HUES48 (cell line): ENCODE measurements around the gene SRRM2.

ENCODE experiments used
- H3K27ac ChIP-seq: one replicate; pipeline ENCODE4 v1.7.0; 2013; ENCODE audit warnings: low read depth, low read length, inconsistent platforms
- H3K27me3 ChIP-seq: 2 replicates; pipeline ENCODE4 v1.6.1; 2013; ENCODE audit warnings: mild to moderate bottlenecking, low read length; ENCODE audit not compliant: control insufficient read depth, insufficient read depth
- H3K36me3 ChIP-seq: 2 replicates; pipeline ENCODE4 v1.6.1; 2013; ENCODE audit warnings: low read length; ENCODE audit not compliant: control insufficient read depth, insufficient read depth
- H3K4me1 ChIP-seq: 2 replicates; pipeline ENCODE4 v1.6.1; 2013; ENCODE audit warnings: mild to moderate bottlenecking, low read length; ENCODE audit not compliant: control insufficient read depth, insufficient read depth
- H3K4me3 ChIP-seq: 2 replicates; pipeline ENCODE4 v1.5.1; 2013; ENCODE audit warnings: mild to moderate bottlenecking, low read depth, low read length
- H3K9ac ChIP-seq: 2 replicates; pipeline ENCODE4 v1.6.1; 2013; ENCODE audit warnings: mild to moderate bottlenecking, low read depth, low read length, moderate library complexity
- H3K9me3 ChIP-seq: 2 replicates; pipeline ENCODE4 v1.6.1; 2013; ENCODE audit warnings: low read length; ENCODE audit not compliant: control insufficient read depth, insufficient read depth

The SRRM2 gene

GRCh38 chr16:2790631-2791030 lies 38.2 kb downstream of the SRRM2 start:
- peaks cover 10% of the 10 kb centered on the region; the same call in 1 of the 2 replicates for H3K27me3 ChIP-seq
- no peaks in the 10 kb centered on the region for H3K36me3 ChIP-seq

DNA sequence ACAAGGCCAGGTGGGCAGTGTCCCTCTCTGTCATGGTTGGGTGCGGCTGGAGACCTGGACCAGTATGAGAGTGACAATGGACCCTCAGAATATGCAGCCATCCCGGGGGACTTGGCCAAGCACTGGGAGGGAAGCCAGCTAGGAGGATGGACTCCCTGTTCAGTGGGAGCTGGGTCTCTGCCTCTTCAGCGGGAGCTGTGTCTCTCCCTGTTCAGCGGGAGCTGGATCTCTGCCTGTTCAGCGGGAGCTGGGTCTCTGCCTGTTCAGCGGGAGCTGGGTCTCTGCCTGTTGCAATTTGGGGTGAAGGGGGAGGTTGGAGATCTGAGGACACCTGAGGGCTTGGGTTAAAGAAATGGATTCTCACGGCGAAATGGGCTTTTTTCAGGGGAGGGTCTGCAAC lies 38.7 kb downstream of the SRRM2 start:
- peaks cover 4% of the 10 kb centered on the region; the same call in 1 of the 2 replicates for H3K27me3 ChIP-seq
- no peaks in the 10 kb centered on the region for H3K9me3 ChIP-seq
- no peaks in the 10 kb centered on the region for H3K4me1 ChIP-seq
- H3K36me3 ChIP-seq = no peaks in the 10 kb centered on the region
- no peak overlapping the region for H3K27ac ChIP-seq
- H3K9ac ChIP-seq = no peak overlapping the region
- H3K4me3 ChIP-seq = no peak overlapping the region

More at GRCh38 chr16:2790631-2791030, 38.2 kb downstream of the SRRM2 start:
- H3K9ac ChIP-seq = no peak overlapping the region
- no peaks in the 10 kb centered on the region for H3K4me1 ChIP-seq
- no peaks in the 10 kb centered on the region for H3K9me3 ChIP-seq
- H3K4me3 ChIP-seq = no peak overlapping the region
- no peak overlapping the region for H3K27ac ChIP-seq

GRCh38 chr16:2792940-2793339 lies 40.5 kb downstream of the SRRM2 start:
- Histone ChIP-seq H3K4me1 (no peaks in the 10 kb centered on the region), H3K27ac (no peak overlapping the region), H3K9ac (no peak overlapping the region), H3K36me3 (no peaks in the 10 kb centered on the region), H3K27me3 (no peaks in the 10 kb centered on the region), H3K9me3 (no peaks in the 10 kb centered on the region), H3K4me3 (no peak overlapping the region)

DNA sequence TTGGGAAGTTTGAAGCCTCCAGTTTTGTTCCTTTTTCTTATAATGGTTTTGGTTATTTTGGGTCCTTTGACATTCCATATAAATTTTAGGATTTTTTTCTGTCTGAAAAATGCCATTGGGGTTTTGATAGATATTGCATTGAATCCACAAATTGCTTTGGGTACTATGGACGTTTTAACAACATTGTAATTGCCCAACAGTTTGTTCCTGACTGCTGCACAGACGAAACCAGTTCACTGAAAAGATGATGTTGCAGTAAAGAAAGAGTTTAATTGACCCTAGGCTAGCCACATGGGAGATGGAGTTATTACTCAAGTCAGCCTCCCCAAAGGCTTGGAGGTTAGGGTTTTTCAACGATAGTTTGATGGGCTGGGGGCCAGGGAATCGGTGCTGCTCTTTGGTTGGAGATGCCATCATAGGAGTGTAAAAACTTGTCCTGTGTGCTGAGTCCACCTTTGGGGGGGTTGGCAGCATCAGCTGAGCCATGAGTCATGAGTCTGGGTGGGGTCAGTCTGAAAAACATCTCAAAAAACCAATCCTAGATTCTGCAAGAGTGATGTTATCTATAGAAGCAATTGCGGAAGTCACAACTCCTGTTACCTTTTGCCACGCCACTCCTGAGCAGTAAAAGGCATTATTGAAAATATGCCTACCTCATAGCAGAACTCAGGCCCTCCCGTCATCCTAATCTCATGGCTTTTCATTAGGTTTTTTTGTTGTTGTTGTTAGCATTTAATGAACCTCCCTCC lies 43.1 kb downstream of the SRRM2 start:
- no peak overlapping the region for H3K9ac ChIP-seq
- H3K27me3 ChIP-seq = no peaks in the 10 kb centered on the region
- H3K36me3 ChIP-seq = no peaks in the 10 kb centered on the region
- H3K9me3 ChIP-seq = no peaks in the 10 kb centered on the region
- no peak overlapping the region for H3K4me3 ChIP-seq
- no peaks in the 10 kb centered on the region for H3K4me1 ChIP-seq
- no peak overlapping the region for H3K27ac ChIP-seq

- H3K9ac ChIP-seq = no peak overlapping the region
- no peaks in the 10 kb centered on the region for H3K36me3 ChIP-seq
- H3K9me3 ChIP-seq = peaks cover 4% of the 10 kb centered on the region; the same call in 1 of the 2 replicates
- H3K4me1 ChIP-seq = no peaks in the 10 kb centered on the region
- H3K4me3 ChIP-seq = no peak overlapping the region
- no peak overlapping the region for H3K27ac ChIP-seq
- H3K27me3 ChIP-seq = no peaks in the 10 kb centered on the region
Measured at GRCh38 chr16:2798723-2799204, 46.3 kb downstream of the SRRM2 start.

DNA sequence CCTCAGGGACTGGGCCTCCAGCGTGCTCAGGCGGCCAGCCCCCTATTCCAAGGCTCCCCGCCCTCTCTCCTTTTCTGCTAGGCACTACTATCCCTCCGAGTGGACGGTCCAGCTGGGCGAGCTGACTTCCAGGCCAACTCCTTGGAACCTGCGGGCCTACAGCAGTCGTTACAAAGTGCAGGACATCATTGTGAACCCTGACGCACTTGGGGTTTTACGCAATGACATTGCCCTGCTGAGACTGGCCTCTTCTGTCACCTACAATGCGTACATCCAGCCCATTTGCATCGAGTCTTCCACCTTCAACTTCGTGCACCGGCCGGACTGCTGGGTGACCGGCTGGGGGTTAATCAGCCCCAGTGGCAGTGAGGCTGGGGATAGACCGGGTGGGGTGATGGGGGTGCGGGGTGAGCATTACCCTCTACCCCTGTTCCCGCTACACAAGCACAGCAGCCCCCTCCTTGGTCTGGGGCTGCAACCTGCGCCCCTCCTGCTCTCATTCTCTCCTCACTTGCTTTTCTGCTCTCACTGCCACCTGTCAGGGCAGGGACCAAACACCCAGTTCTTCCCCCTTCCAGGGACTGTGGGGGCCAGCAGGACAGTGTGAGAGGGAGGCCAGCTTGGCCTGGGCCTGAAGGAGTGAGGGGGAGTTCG lies 46.9 kb downstream of the SRRM2 start:
- H3K27me3 ChIP-seq = no peaks in the 10 kb centered on the region
- no peak overlapping the region for H3K9ac ChIP-seq
- H3K4me3 ChIP-seq = no peak overlapping the region
- H3K4me1 ChIP-seq = no peaks in the 10 kb centered on the region
- H3K9me3 ChIP-seq = peaks cover 4% of the 10 kb centered on the region; the same call in 1 of the 2 replicates
- no peaks in the 10 kb centered on the region for H3K36me3 ChIP-seq
- no peak overlapping the region for H3K27ac ChIP-seq

- Histone ChIP-seq H3K27ac (no peak overlapping the region), H3K4me3 (no peak overlapping the region), H3K9ac (no peak overlapping the region), H3K4me1 (no peaks in the 10 kb centered on the region), H3K27me3 (no peaks in the 10 kb centered on the region), H3K36me3 (no peaks in the 10 kb centered on the region), H3K9me3 (peaks cover 4% of the 10 kb centered on the region; the same call in 1 of the 2 replicates)
Measured at GRCh38 chr16:2799859-2800226, 47.4 kb downstream of the SRRM2 start.

DNA sequence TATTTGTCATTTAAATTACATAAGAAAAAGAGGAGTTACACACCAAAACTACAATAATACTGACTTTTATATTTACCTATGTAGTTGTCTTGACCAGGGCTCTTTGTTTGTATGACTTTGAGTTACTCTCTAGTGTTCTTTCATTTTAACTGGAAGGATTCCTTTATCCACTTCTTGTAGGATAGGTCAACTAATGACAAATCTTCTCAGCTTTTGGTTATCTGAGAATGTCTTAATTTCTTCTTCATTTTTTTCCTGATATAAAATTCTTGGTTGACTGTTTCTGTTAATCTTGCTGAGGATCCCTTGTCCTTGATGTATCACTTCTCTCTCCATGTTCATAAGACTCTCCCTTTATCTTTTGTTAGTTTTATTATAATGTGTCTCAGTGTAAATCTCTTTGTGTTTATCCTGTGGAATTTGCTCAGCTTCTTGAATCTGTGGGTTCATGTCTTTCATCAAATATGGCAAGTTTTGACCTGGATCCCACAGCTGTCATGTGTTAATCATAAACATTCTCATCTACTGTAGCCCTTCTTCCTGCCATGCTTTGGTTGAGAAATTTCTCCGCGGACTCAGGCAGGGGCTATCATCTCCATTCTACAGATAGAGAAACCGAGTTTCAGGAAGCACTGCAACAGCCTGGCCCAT lies 51.2 kb downstream of the SRRM2 start:
- Histone ChIP-seq H3K36me3 (no peaks in the 10 kb centered on the region), H3K9me3 (peaks cover 4% of the 10 kb centered on the region; the same call in 1 of the 2 replicates), H3K27me3 (no peaks in the 10 kb centered on the region), H3K9ac (no peak overlapping the region), H3K4me1 (no peaks in the 10 kb centered on the region), H3K27ac (no peak overlapping the region), H3K4me3 (no peak overlapping the region)

GRCh38 chr16:2804728-2805127 lies 52.3 kb downstream of the SRRM2 start:
- Histone ChIP-seq H3K9ac (no peak overlapping the region), H3K27ac (no peak overlapping the region), H3K27me3 (no peaks in the 10 kb centered on the region), H3K4me3 (no peak overlapping the region), H3K4me1 (no peaks in the 10 kb centered on the region), H3K9me3 (peaks cover 4% of the 10 kb centered on the region; the same call in 1 of the 2 replicates), H3K36me3 (no peaks in the 10 kb centered on the region)

- peaks cover 4% of the 10 kb centered on the region; the same call in 1 of the 2 replicates for H3K9me3 ChIP-seq
- H3K9ac ChIP-seq = no peak overlapping the region
- H3K4me3 ChIP-seq = no peak overlapping the region
- H3K4me1 ChIP-seq = no peaks in the 10 kb centered on the region
- H3K27me3 ChIP-seq = no peaks in the 10 kb centered on the region
- no peaks in the 10 kb centered on the region for H3K36me3 ChIP-seq
- no peak overlapping the region for H3K27ac ChIP-seq
Measured at GRCh38 chr16:2806286-2806685, 53.8 kb downstream of the SRRM2 start.

DNA sequence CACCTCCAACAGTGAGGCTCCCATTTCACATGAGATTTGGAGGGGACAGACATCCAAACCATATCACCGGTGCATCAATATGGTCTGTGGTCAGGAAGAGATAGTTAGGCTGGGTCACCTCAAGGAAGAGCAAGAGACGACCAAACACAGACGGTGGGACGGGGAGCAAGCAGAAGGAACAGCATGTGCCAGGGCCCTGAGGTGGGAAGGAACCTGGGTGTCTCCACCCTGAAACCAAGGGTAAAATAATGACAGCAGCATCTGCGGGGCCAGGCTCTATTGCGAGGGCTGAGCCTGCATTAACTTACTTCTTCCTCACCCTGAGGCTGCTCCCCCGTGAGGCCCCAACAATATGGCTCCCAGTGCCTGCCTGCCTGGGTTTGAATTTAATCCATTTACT lies 55.7 kb downstream of the SRRM2 start:
- no peaks in the 10 kb centered on the region for H3K27me3 ChIP-seq

More for the DNA sequence above, 55.7 kb downstream of the SRRM2 start:
- Histone ChIP-seq H3K4me3 (no peak overlapping the region), H3K27ac (no peak overlapping the region), H3K9me3 (peaks cover 4% of the 10 kb centered on the region; the same call in 1 of the 2 replicates), H3K9ac (no peak overlapping the region), H3K4me1 (no peaks in the 10 kb centered on the region), H3K36me3 (no peaks in the 10 kb centered on the region)
